Left colon (tissue), 2 donors: ENCODE results near the gene OSR1. TPM values are rescaled to one million over a fixed set of nuclear protein-coding genes. Genes with fewer than 3 reads are reported as not detected.
A peak's percentile ranks its signal among the peaks of the same experiment; 100 is the strongest.
"Not testable (repeated sequence)": the region's sequence is repeated elsewhere in the genome, so short reads cannot be mapped to it uniquely, and the experiment has no call there.

Source experiments
- ATAC-seq: fragments of 200-7000 bp; cut with Tn5 transposase; one replicate; pipeline ENCODE4 v1.9.1; 2020; ENCODE audit warnings: mild to moderate bottlenecking, moderate library complexity
- DNase-seq, 2 donors: peaks; one replicate each; pipeline ENCODE4 v3.0.0-alpha.2; 2020
- intact Hi-C, 2 donors: fragments of 100-400 bp; cut with DNase I in 1 of 2; cut with micrococcal nuclease in 1 of 2; formaldehyde crosslinking; loops; one replicate each; pipeline versions ENCODE4 v1.11.2 to v1.14.0; 2022; cut with DNase I, micrococcal nuclease
- long read RNA-seq: library from polyadenylated mRNA; unstranded; transcript quantifications from one replicate; pipeline ENCODE4 v2.0.0, GENCODE V29; 2021
- total RNA-seq, 2 donors: library from RNA; stranded (reverse); fragmentation: NEBNext Ultra II Directional; extraction: Animal tissue kit (Norgen Biotek cat#: 25700); gene quantifications; one replicate each; pipeline ENCODE4 v1.2.1, GENCODE V29; 2021
- donor health status: DM: no; HTN: no; CAD: no.
- donor health status: DM: yes; HTN: yes; CAD: no.

The OSR1 gene
- 1 to 10 TPM; 1.3 to 4.1 TPM for total RNA-seq
- long read RNA-seq, full-length matches to known transcripts: 2 of 2 reads
- long read RNA-seq, partial matches to known transcripts: 0 of 2 reads
- long read RNA-seq, other reads (novel, unspliced or antisense): 0 of 2 reads

- intact Hi-C loops: no loop called here
- DNase-seq (peak; percentile 52 to 57), ATAC-seq (peak; percentile 46)
Measured at GRCh38 chr2:19358242-19359020, at the start of gene OSR1. OSR1 (minus strand) TSS chr2:19358623; CDS start chr2:19353805, 4,818 bp downstream.

GRCh38 chr2:19403785-19404184 lies 45.4 kb upstream of the OSR1 start:
- ATAC-seq (no peak), DNase-seq (no peak)
- intact Hi-C loops: no loop called here

GRCh38 chr2:19392191-19392590 lies 33.8 kb upstream of the OSR1 start:
- no peak for DNase-seq
- ATAC-seq: no peak
- intact Hi-C loops: no loop called here

GRCh38 chr2:19389469-19389868 lies 31.0 kb upstream of the OSR1 start:
- intact Hi-C loops, ATAC-seq, DNase-seq: not testable (repeated sequence)

- DNase-seq (no peak), ATAC-seq (no peak)
- intact Hi-C loops: no loop called here
Measured at GRCh38 chr2:19380532-19380931, 22.1 kb upstream of the OSR1 start.

- DNase-seq: no peak
- no peak for ATAC-seq
- intact Hi-C loops: no loop called here
Measured at GRCh38 chr2:19378939-19379338, 20.5 kb upstream of the OSR1 start.

GRCh38 chr2:19377717-19378116 lies 19.3 kb upstream of the OSR1 start:
- ATAC-seq (no peak), DNase-seq (no peak)
- intact Hi-C loops: no loop called here

- no peak for DNase-seq
- ATAC-seq: no peak
- intact Hi-C loops: no loop called here
Measured at GRCh38 chr2:19373352-19373751, 14.9 kb upstream of the OSR1 start.

- intact Hi-C loops: no loop called here
- DNase-seq: no peak
- ATAC-seq: no peak
Measured at GRCh38 chr2:19371996-19372582, 13.7 kb upstream of the OSR1 start.

GRCh38 chr2:19369341-19369955 lies 11.0 kb upstream of the OSR1 start:
- DNase-seq (no peak), ATAC-seq (peak; percentile 41)
- intact Hi-C loops: loop anchor here (5.0 to 10.0 kb wide), 4 partner anchors 495 to 845 kb away; no protein-coding TSS in a partner anchor

GRCh38 chr2:19368760-19369159 lies 10.3 kb upstream of the OSR1 start:
- intact Hi-C loops: loop anchor here (5.0 to 10.0 kb wide), 4 partner anchors 496 to 844 kb away; no protein-coding TSS in a partner anchor
- ATAC-seq (no peak), DNase-seq (no peak)

GRCh38 chr2:19367326-19367725 lies 8.9 kb upstream of the OSR1 start:
- intact Hi-C loops: loop anchor here (5.0 to 10.0 kb wide), 4 partner anchors 497 to 843 kb away; no protein-coding TSS in a partner anchor
- DNase-seq (no peak), ATAC-seq (no peak)

- intact Hi-C loops: loop anchor here (5.0 to 10.0 kb wide), 4 partner anchors 500 to 840 kb away; no protein-coding TSS in a partner anchor
- no peak for ATAC-seq
Measured at GRCh38 chr2:19365126-19365525, 6.7 kb upstream of the OSR1 start.

GRCh38 chr2:19364014-19364413 lies 5.6 kb upstream of the OSR1 start:
- no peak for ATAC-seq
- no peak for DNase-seq
- intact Hi-C loops: loop anchor here (10.0 kb wide), 3 partner anchors 501 to 839 kb away; no protein-coding TSS in a partner anchor

More at GRCh38 chr2:19365126-19365525, 6.7 kb upstream of the OSR1 start:
- DNase-seq: no peak

GRCh38 chr2:19363474-19363778 lies 5.0 kb upstream of the OSR1 start:
- intact Hi-C loops: loop anchor here (10.0 kb wide), 3 partner anchors 501 to 839 kb away; no protein-coding TSS in a partner anchor

GRCh38 chr2:19362755-19363473 lies 4.5 kb upstream of the OSR1 start:
- peak; percentile 79 to 80 for DNase-seq
- ATAC-seq: peak; percentile 84
- intact Hi-C loops: loop anchor here (10.0 kb wide), 3 partner anchors 502 to 838 kb away; no protein-coding TSS in a partner anchor

More at GRCh38 chr2:19363474-19363778, 5.0 kb upstream of the OSR1 start:
- no peak for ATAC-seq
- no peak for DNase-seq

- intact Hi-C loops: loop anchor here (10.0 kb wide), 3 partner anchors 503 to 837 kb away; no protein-coding TSS in a partner anchor
- peak; percentile 56 for ATAC-seq
- DNase-seq: no peak
Measured at GRCh38 chr2:19362094-19362754, 3.8 kb upstream of the OSR1 start.
